BJ (cell line): ENCODE results near the gene GIPC3. TPM values are rescaled to one million over a fixed set of nuclear protein-coding genes. Genes with fewer than 3 reads are reported as not detected.

Experiments
- CTCF ChIA-PET: fragments of 350-600 bp; formaldehyde crosslinking; extraction: SDS; loops from one replicate; lab custom pipeline; 2021; ENCODE audit warnings: antibody characterized with exemption, inconsistent platforms; lab: Yijun Ruan, JAX
- POLR2A ChIA-PET: fragments of 300-600 bp; sonication (Branson Sonifier 250); formaldehyde crosslinking; extraction: SDS; loops from one replicate; lab custom pipeline; 2021; ENCODE audit warnings: antibody characterized with exemption; lab: Charles Lee
- DNase-seq: peaks from one replicate; pipeline ENCODE4 v3.0.0-alpha.2; 2011; ENCODE audit warnings: low read depth
- H3K27me3 ChIP-seq: 2 replicates; pipeline ENCODE4 v1.6.0; 2011; ENCODE audit warnings: low read length; ENCODE audit not compliant: control insufficient read depth, insufficient read depth
- H3K36me3 ChIP-seq: 2 replicates; pipeline ENCODE4 v1.5.1; 2011; ENCODE audit warnings: low read length; ENCODE audit not compliant: control insufficient read depth, insufficient read depth
- H3K4me3 ChIP-seq: 2 replicates; pipeline ENCODE4 v1.5.1; 2011; ENCODE audit warnings: low read depth, mild to moderate bottlenecking, control low read depth, low read length
- polyA plus RNA-seq: library from polyadenylated mRNA; depleted of rRNA; stranded (reverse); fragments of >200 nt; gene quantifications from 2 replicates; pipeline ENCODE4 v1.2.3, GENCODE V29; 2011
- TF ChIP-seq, protein P1 (sequence below): IDR thresholded peaks from 2 replicates; pipeline ENCODE4 v1.5.1; 2011; ENCODE audit warnings: low read depth, mild to moderate bottlenecking, control low read depth, inconsistent platforms, low read length, moderate library complexity; ENCODE audit not compliant: insufficient read depth

The GIPC3 gene
- polyA plus RNA-seq, 1 experiment, result 0.63 TPM

DNA sequence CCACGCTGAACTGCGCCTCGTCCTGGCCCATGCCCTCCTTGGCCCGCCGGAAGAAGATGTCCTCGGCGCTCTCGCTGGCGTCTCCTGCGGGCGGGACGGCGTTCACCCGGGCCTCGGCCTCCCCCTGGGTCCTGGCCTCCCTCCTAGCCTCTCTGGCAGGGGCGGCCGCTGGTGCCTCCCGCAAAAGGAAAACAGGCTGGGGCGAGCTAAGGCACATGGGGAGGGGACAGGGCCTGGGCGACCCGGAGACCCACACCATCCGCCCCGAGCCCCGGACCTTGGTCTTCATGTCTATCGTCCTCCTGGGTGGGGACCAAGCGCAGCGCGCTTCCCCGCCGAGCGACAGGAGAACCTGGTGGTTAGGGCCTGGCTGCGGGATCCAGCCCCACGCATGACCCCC lies 27.1 kb downstream of the GIPC3 start:
- CTCF ChIA-PET, result no interaction called here
- Histone ChIP-seq H3K27me3 (no peaks in the 10 kb centered on the region), H3K36me3 (peaks cover 20% of the 10 kb centered on the region), H3K4me3 (no peak overlapping the region)
- TF ChIP-seq, protein P1, sequence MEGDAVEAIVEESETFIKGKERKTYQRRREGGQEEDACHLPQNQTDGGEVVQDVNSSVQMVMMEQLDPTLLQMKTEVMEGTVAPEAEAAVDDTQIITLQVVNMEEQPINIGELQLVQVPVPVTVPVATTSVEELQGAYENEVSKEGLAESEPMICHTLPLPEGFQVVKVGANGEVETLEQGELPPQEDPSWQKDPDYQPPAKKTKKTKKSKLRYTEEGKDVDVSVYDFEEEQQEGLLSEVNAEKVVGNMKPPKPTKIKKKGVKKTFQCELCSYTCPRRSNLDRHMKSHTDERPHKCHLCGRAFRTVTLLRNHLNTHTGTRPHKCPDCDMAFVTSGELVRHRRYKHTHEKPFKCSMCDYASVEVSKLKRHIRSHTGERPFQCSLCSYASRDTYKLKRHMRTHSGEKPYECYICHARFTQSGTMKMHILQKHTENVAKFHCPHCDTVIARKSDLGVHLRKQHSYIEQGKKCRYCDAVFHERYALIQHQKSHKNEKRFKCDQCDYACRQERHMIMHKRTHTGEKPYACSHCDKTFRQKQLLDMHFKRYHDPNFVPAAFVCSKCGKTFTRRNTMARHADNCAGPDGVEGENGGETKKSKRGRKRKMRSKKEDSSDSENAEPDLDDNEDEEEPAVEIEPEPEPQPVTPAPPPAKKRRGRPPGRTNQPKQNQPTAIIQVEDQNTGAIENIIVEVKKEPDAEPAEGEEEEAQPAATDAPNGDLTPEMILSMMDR, result no peak
- POLR2A ChIA-PET, result no interaction called here
- no peak for DNase-seq

DNA sequence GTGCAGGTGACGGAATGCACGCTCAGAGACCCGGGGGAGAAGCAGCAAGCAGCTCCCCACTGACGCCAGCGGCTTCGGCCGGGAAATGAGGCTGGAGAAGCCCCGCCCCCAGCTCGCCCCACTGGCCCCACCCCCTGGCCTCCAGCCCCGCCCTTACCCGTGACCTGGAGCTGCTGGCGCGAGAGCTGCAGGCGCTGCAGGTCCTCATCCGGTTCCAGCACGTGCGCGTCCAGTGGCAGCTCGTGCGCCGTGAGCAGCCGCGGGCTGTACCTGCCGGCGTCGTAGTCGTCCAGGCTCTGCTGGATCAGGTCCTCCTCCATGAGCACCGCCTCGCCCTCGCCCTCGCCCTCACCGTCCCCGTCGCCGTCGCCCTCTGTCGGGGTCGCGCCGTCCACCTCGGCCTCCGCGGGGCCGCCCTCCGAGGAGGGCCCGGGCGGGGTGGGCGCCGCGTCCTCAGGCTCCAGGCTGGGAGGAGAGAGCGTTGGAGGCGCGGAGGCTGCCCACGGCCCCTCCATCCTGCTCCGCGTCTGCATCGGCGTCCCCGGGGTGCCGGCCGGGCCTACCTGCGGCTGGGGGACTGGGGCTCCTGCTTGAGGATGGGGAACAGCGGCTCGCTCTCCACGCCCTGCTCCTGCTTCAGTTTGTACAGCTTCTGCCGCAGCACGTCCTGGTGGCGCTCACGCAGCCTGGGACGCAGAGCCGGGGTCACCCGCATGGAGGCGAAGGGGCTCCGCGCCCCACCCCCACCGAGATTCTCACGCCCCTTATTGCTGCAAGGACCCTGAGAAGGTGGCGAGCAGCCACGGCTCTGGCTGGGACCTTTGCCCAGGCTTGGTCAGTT lies 27.8 kb downstream of the GIPC3 start:
- Histone ChIP-seq H3K36me3 (peaks cover 22% of the 10 kb centered on the region), H3K4me3 (no peak overlapping the region), H3K27me3 (no peaks in the 10 kb centered on the region)
- no peak for DNase-seq
- CTCF ChIA-PET, result no interaction called here
- POLR2A ChIA-PET, result no interaction called here
- TF ChIP-seq, protein P1, result no peak

DNA sequence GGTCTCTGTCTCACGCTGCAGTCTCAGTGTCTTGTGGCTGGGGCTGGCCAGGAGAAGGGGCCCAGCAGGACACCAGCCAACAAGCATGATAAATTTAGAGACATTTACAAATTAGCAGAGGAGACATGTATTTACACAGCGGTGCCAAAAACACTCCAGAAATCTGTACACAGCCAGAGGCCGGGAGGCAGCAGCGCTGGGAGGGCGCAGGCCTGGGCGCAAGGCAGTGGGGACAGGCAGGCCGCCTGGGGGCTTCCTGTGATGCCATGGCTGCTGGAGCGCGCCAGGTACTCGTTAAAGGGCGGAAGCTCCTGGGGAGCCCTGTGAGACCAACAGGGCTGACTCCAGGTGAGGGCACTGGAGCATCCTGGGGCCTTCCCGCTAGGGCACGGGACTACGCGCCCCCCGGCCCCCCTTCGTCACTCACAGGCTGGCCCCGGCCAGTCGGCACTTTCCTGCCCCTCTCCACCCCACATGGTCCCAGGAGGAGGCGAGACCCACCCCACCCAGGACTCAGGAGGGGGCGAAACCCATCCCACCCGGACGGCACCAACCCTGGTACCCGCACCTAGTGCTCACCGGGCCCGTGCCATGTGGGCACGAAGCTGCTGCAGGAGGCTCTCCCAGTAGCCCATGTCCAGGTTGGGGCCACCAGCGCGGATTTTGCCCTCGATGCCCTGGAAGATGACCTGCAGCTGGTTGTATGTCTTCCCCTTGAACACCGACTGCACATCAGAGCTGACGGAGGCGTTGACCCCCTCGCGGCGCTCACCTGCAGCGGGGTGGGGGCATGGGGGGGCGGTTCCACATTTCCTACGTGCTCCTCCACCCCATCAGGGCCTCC lies 28.8 kb downstream of the GIPC3 start:
- no peak for DNase-seq
- POLR2A ChIA-PET, result no interaction called here
- Histone ChIP-seq H3K27me3 (no peaks in the 10 kb centered on the region), H3K4me3 (no peak overlapping the region), H3K36me3 (peaks cover 23% of the 10 kb centered on the region)
- TF ChIP-seq, protein P1, result no peak
- CTCF ChIA-PET, result no interaction called here

DNA sequence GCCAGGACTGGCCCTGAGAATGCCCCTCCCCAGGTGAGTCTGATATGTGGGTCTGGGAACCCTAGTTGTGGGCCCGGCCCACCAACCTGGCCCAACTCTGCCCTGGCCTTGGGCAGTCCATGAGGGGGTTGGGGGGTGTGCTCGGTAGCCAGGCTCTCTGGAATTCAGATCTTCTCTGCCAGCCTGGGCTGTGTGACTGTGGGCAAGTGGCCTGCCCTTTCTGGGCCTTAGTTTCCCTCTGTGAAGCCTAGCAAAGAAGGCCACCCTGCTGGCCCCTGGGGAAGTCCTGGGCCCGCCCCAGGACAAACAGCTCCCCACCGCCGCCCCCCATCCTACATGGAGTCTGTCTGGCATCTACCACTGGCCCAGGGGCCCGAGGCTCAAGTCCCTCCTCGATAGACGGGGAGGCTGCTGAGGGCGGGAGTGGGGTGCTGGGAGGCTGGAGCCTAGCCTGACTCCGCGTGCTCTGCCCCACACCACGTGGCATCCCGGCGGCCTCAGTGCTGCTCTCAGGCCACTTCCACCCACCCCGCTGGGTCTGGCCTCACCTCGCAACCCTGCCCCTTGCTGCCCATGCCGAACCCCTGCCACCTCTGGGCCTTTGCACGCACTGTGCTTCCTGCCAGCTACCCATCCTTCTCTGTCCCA lies 29.7 kb downstream of the GIPC3 start:
- Histone ChIP-seq H3K4me3 (no peak overlapping the region), H3K27me3 (no peaks in the 10 kb centered on the region), H3K36me3 (peaks cover 24% of the 10 kb centered on the region)
- POLR2A ChIA-PET, result no interaction called here
- DNase-seq, result no peak
- CTCF ChIA-PET, result interaction anchor here (2.5 kb wide), 1 partner anchor 70 kb away, joined by 7 read pairs; no protein-coding TSS in a partner anchor
- TF ChIP-seq, protein P1, result no peak
